Measurements from ENCODE around the gene CDC42EP2. TPM values are rescaled to one million over a fixed set of nuclear protein-coding genes. Genes with fewer than 3 reads are reported as not detected.

CDC42EP2 gene
- total RNA-seq, 2 experiments from 2014 or later = 0.57 to 1.5 TPM

Other genes starting within 250 kb of the CDC42EP2 start
- 100 to 1,000 TPM; 169 to 174 TPM for gene CDCA5, start 230.8 kb upstream of the CDC42EP2 start, total RNA-seq
- 10 to 100 TPM; 24.2 to 25.6 TPM for gene ZFPL1, start 230.6 kb upstream of the CDC42EP2 start, total RNA-seq
- gene VPS51, start 218.7 kb upstream of the CDC42EP2 start, total RNA-seq = 10 to 100 TPM; 90.8 to 96.0 TPM
- 10 to 100 TPM; 10.9 to 11.9 TPM for gene TM7SF2, start 203.0 kb upstream of the CDC42EP2 start, total RNA-seq
- 1 to 10 TPM; 5.6 to 6.1 TPM for gene ZNHIT2, start 197.2 kb upstream of the CDC42EP2 start, total RNA-seq
- 1,000 to 10,000 TPM; 1,272 to 1,294 TPM for gene FAU, start 192.7 kb upstream of the CDC42EP2 start, total RNA-seq
- gene MRPL49, start 192.5 kb upstream of the CDC42EP2 start, total RNA-seq = 10 to 100 TPM; 49.3 to 51.6 TPM
- gene SYVN1, start 180.3 kb upstream of the CDC42EP2 start, total RNA-seq = 10 to 100 TPM; 19.0 to 19.2 TPM
- not detected for gene SPDYC, start 144.6 kb upstream of the CDC42EP2 start, total RNA-seq
- gene CAPN1, start 132.9 kb upstream of the CDC42EP2 start, total RNA-seq = 10 to 100 TPM; 68.5 to 73.5 TPM
- 10 to 100 TPM; 65.1 to 67.0 TPM for gene POLA2, start 52.9 kb upstream of the CDC42EP2 start, total RNA-seq
- gene DPF2, start 19.0 kb downstream of the CDC42EP2 start, total RNA-seq = 10 to 100 TPM; 61.3 to 63.0 TPM
- gene TIGD3, start 39.9 kb downstream of the CDC42EP2 start, total RNA-seq = under 1 TPM; 0.32 to 0.62 TPM
- 10 to 100 TPM; 10.4 to 12.1 TPM for gene SLC25A45, start 67.8 kb downstream of the CDC42EP2 start, total RNA-seq
- 10 to 100 TPM; 38.2 to 40.0 TPM for gene FRMD8, start 71.8 kb downstream of the CDC42EP2 start, total RNA-seq
- 100 to 1,000 TPM; 693 to 750 TPM for gene NEAT1, start 107.9 kb downstream of the CDC42EP2 start, total RNA-seq
- over 10,000 TPM; 10,460 to 10,508 TPM for gene MALAT1, start 184.2 kb downstream of the CDC42EP2 start, total RNA-seq
- 10 to 100 TPM; 57.9 to 58.3 TPM for gene SCYL1, start 210.2 kb downstream of the CDC42EP2 start, total RNA-seq
- gene LTBP3, start 243.5 kb downstream of the CDC42EP2 start, total RNA-seq = 10 to 100 TPM; 39.7 to 45.7 TPM